Tibial nerve (tissue), 4 donors: ENCODE data around the gene MEN1.

Experiments
- CTCF ChIP-seq, 5 experiments: fragments of 200-600 bp in 3 of 5; fragments of 450-650 bp in 2 of 5; sonication (generic) in 3 of 5; IDR thresholded peaks; one replicate each; pipeline ENCODE4 v1.5.1; 2016 to 2019; ENCODE audit warnings: antibody characterized with exemption in 5 of 5, mild to moderate bottlenecking in 3 of 5, moderate library complexity in 2 of 5
- EP300 ChIP-seq, 2 donors: sonication (generic); formaldehyde crosslinking; IDR thresholded peaks; one replicate each; pipeline ENCODE4 v1.6.1; 2017; ENCODE audit warnings: antibody characterized with exemption in 2 of 2, mild to moderate bottlenecking in 1 of 2
- POLR2A ChIP-seq, 2 donors: fragments of 450-650 bp; IDR thresholded peaks; one replicate each; pipeline ENCODE4 v1.6.1; 2017; ENCODE audit warnings: antibody characterized with exemption in 2 of 2, mild to moderate bottlenecking in 2 of 2, moderate library complexity in 2 of 2

- TF ChIP-seq CTCF (IDR thresholded peaks at IDR 0.05) (no peak), POLR2A (IDR thresholded peaks at IDR 0.05) (no peak), EP300 (IDR thresholded peaks at IDR 0.05) (no peak)
Measured at GRCh38 chr11:64805481-64805880, 4.9 kb downstream of the MEN1 start.
